NT2/D1 (cell line): Measurements from ENCODE around the gene ENTPD2.

Experiments
- SUZ12 ChIP-seq: IDR thresholded peaks from 2 replicates; pipeline ENCODE4 v1.6.1; 2011; ENCODE audit not compliant: insufficient read length, insufficient read depth; ENCODE audit errors: extremely low read depth
- YY1 ChIP-seq: IDR thresholded peaks from 2 replicates; pipeline ENCODE4 v1.6.1; 2011; ENCODE audit not compliant: insufficient read length, insufficient read depth

GRCh38 chr9:137070906-137071275 is 17.0 kb upstream of the ENTPD2 start:
- TF ChIP-seq SUZ12 (no peak), YY1 (no peak)
